Stimulated activated CD4-positive, alpha-beta T cell treated with anti-CD3 and anti-CD28 coated beads, Interleukin-12 subunit alpha, Interleukin-12 subunit beta, amount 100 ng/mL, for 24 hours (primary cell): ENCODE measurements around the gene ZYG11A.
"Not testable (repeated sequence)": the region's sequence is repeated elsewhere in the genome, so short reads cannot be mapped to it uniquely, and the experiment has no call there.

ENCODE experiments used
- DNase-seq, 2 experiments: peaks; one replicate each; pipeline ENCODE4 v3.0.0-alpha.2; 2020; ENCODE audit warnings: low read depth in 2 of 2

The ZYG11A gene

GRCh38 chr1:52842643-52843310, at the start of gene ZYG11A:
TSS of gene ZYG11A (plus strand) at chr1:52842760. CDS start at chr1:52842884, 124 bp downstream.
- peak; percentile 40 to 66 for DNase-seq

- DNase-seq = not testable (repeated sequence)
Measured at GRCh38 chr1:52793717-52794116, 48.8 kb upstream of the ZYG11A start.

GRCh38 chr1:52795464-52795863, 47.1 kb upstream of the ZYG11A start:
- DNase-seq = no peak

- DNase-seq = no peak
Measured at GRCh38 chr1:52798331-52798730, 44.2 kb upstream of the ZYG11A start.

- DNase-seq = no peak
Measured at GRCh38 chr1:52801011-52801410, 41.5 kb upstream of the ZYG11A start.

GRCh38 chr1:52804083-52804482, 38.5 kb upstream of the ZYG11A start:
- not testable (repeated sequence) for DNase-seq

GRCh38 chr1:52814465-52814864, 28.1 kb upstream of the ZYG11A start:
- DNase-seq = no peak

- not testable (repeated sequence) for DNase-seq
Measured at GRCh38 chr1:52820830-52821229, 21.7 kb upstream of the ZYG11A start.

- no peak for DNase-seq
Measured at GRCh38 chr1:52825868-52826267, 16.7 kb upstream of the ZYG11A start.

- no peak for DNase-seq
Measured at GRCh38 chr1:52834798-52835197, 7.8 kb upstream of the ZYG11A start.

- DNase-seq = no peak
Measured at GRCh38 chr1:52836035-52836434, 6.5 kb upstream of the ZYG11A start.

GRCh38 chr1:52839175-52839574, 3.4 kb upstream of the ZYG11A start:
- DNase-seq = not testable (repeated sequence)

- not testable (repeated sequence) for DNase-seq
Measured at GRCh38 chr1:52845119-52845518, 2.6 kb downstream of the ZYG11A start.

- no peak for DNase-seq
Measured at GRCh38 chr1:52848423-52848822, 5.9 kb downstream of the ZYG11A start.

GRCh38 chr1:52850951-52851350, 8.4 kb downstream of the ZYG11A start:
- DNase-seq = no peak

- DNase-seq = no peak
Measured at GRCh38 chr1:52852854-52853253, 10.3 kb downstream of the ZYG11A start.

GRCh38 chr1:52855584-52855983, 13.0 kb downstream of the ZYG11A start:
- no peak for DNase-seq

- no peak for DNase-seq
Measured at GRCh38 chr1:52856026-52856425, 13.5 kb downstream of the ZYG11A start.

- no peak for DNase-seq
Measured at GRCh38 chr1:52857443-52857842, 14.9 kb downstream of the ZYG11A start.

GRCh38 chr1:52862666-52863458, 20.3 kb downstream of the ZYG11A start:
- no peak for DNase-seq

- no peak for DNase-seq
Measured at GRCh38 chr1:52867087-52867863, 24.7 kb downstream of the ZYG11A start.

GRCh38 chr1:52869727-52870126, 27.2 kb downstream of the ZYG11A start:
- not testable (repeated sequence) for DNase-seq
